Right lobe of liver (tissue), 6 donors: Measurements from ENCODE around the gene RASD2. TPM values are rescaled to one million over a fixed set of nuclear protein-coding genes. Genes with fewer than 3 reads are reported as not detected.
"Not testable (repeated sequence)": the region's sequence is repeated elsewhere in the genome, so short reads cannot be mapped to it uniquely, and the experiment has no call there.

ENCODE experiments used
- ATAC-seq, 4 donors: fragments of 200-7000 bp; cut with Tn5 transposase; one replicate each; pipeline ENCODE4 v1.9.1; 2020; ENCODE audit warnings: mild to moderate bottlenecking in 4 of 4, moderate library complexity in 4 of 4
- DNase-seq, 3 donors: peaks; one replicate each; pipeline ENCODE4 v3.0.0-alpha.2; 2020
- H3K27ac ChIP-seq, 3 donors: fragments of 200-600 bp; one replicate each; pipeline ENCODE4 v1.8.0; 2022
- H3K27me3 ChIP-seq, 2 donors: fragments of 200-600 bp; one replicate each; pipeline ENCODE4 v1.8.0; 2022
- H3K36me3 ChIP-seq, 4 donors: fragments of 200-600 bp; sonication (generic) in 1 of 4; one replicate each; pipeline versions ENCODE4 v1.5.1 to v1.8.0; 2017 to 2022; ENCODE audit warnings: control low read depth in 1 of 4
- H3K4me1 ChIP-seq, 4 donors: fragments of 200-600 bp; sonication (generic) in 1 of 4; one replicate each; pipeline versions ENCODE4 v1.5.1 to v1.8.0; 2017 to 2022; ENCODE audit warnings: control low read depth in 1 of 4
- H3K4me3 ChIP-seq, 3 donors: fragments of 200-600 bp; one replicate each; pipeline ENCODE4 v1.8.0; 2022
- H3K9me3 ChIP-seq, 4 donors: fragments of 200-600 bp; sonication (generic) in 1 of 4; one replicate each; pipeline versions ENCODE4 v1.5.1 to v1.8.0; 2017 to 2022; ENCODE audit warnings: control low read depth in 1 of 4
- POLR2A ChIP-seq: fragments of 450-650 bp; IDR thresholded peaks from one replicate; pipeline ENCODE4 v1.6.1; 2017; ENCODE audit warnings: antibody characterized with exemption, mild to moderate bottlenecking
- WGBS: methylation state at CpG from one replicate; pipeline ENCODE4 v1.1.6; 2018; ENCODE audit warnings: low coverage, low lambda C conversion rate; ENCODE audit not compliant: insufficient coverage; ENCODE audit errors: missing lambda C conversion rate; 5-methylcytosine and 5-hydroxymethylcytosine counted together
- intact Hi-C, 2 donors: fragments of 100-400 bp; cut with DNase I; formaldehyde crosslinking; loops; one replicate each; pipeline versions ENCODE4 v1.11.2 to v1.14.1; 2022
- long read RNA-seq: library from polyadenylated mRNA; unstranded; transcript quantifications from one replicate; pipeline ENCODE4 v2.0.0, GENCODE V29; 2019
- total RNA-seq, 6 experiments: library from RNA; depleted of rRNA in 2 of 6; stranded (reverse); fragments of >200 nt in 2 of 6; fragmentation: NEBNext Ultra II Directional in 3 of 6; extraction: Animal tissue kit (Norgen Biotek cat#: 25700) in 3 of 6; gene quantifications; one replicate each; pipeline versions ENCODE4 v1.1.0 to v1.2.4, GENCODE V29; 2016 to 2023
- TF ChIP-seq, protein P1 (sequence below), 4 donors: fragments of 200-600 bp in 3 of 4; fragments of 450-650 bp in 1 of 4; IDR thresholded peaks; one replicate each; pipeline versions ENCODE4 v1.5.1 to v1.8.0; 2016 to 2022; ENCODE audit warnings: antibody characterized with exemption in 4 of 4, mild to moderate bottlenecking in 2 of 4
- donor health status: DM: no; HTN: yes; CAD: no.
- donor health status: DM: no; HTN: no; CAD: no.
- donor health status: DM: no; HTN: no; CAD: no.
- donor health status: DM: no; HTN: yes; CAD: no.
- donor health status: DM: no; HTN: yes; CAD: no.

RASD2 gene
- total RNA-seq: under 1 TPM in 4 of 6 experiments, not detected in 2; 0.05 to 0.20 (median 0.07) TPM
- long read RNA-seq: 0 reads

GRCh38 chr22:35540595-35541253, at the start of gene RASD2:
TSS of gene RASD2 (plus strand) at chr22:35540831. CDS start at chr22:35546810, 5,979 bp downstream.
- intact Hi-C loops: no loop called here
- TF ChIP-seq POLR2A: no peak
- TF ChIP-seq, protein P1, sequence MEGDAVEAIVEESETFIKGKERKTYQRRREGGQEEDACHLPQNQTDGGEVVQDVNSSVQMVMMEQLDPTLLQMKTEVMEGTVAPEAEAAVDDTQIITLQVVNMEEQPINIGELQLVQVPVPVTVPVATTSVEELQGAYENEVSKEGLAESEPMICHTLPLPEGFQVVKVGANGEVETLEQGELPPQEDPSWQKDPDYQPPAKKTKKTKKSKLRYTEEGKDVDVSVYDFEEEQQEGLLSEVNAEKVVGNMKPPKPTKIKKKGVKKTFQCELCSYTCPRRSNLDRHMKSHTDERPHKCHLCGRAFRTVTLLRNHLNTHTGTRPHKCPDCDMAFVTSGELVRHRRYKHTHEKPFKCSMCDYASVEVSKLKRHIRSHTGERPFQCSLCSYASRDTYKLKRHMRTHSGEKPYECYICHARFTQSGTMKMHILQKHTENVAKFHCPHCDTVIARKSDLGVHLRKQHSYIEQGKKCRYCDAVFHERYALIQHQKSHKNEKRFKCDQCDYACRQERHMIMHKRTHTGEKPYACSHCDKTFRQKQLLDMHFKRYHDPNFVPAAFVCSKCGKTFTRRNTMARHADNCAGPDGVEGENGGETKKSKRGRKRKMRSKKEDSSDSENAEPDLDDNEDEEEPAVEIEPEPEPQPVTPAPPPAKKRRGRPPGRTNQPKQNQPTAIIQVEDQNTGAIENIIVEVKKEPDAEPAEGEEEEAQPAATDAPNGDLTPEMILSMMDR (IDR thresholded peaks at IDR 0.05): no peak
- H3K9me3 ChIP-seq: no peaks in the 10 kb centered on the region
- DNase-seq (no peak), ATAC-seq (no peak)
- H3K27ac ChIP-seq: peak within 1 kb of the TSS in 1 of 3 donors; percentile 25
- H3K4me1 ChIP-seq: peaks cover 0 to 27% (median 8%) of the 10 kb centered on the region in 4 donors
- H3K36me3 ChIP-seq: no peaks in the 10 kb centered on the region
- WGBS: 0% methylated on average over 1 of the region's 49 CpGs
- H3K27me3 ChIP-seq: no peaks in the 10 kb centered on the region
- H3K4me3 ChIP-seq: peak within 1 kb of the TSS; percentile 40 to 53 (median 50)

GRCh38 chr22:35491061-35491907, 49.3 kb upstream of the RASD2 start:
- DNase-seq, intact Hi-C loops, H3K27ac ChIP-seq, H3K36me3 ChIP-seq, H3K9me3 ChIP-seq, H3K4me1 ChIP-seq, ATAC-seq, H3K27me3 ChIP-seq, H3K4me3 ChIP-seq: not testable (repeated sequence)
- WGBS: 58% methylated on average over 12 of the region's 24 CpGs

DNA sequence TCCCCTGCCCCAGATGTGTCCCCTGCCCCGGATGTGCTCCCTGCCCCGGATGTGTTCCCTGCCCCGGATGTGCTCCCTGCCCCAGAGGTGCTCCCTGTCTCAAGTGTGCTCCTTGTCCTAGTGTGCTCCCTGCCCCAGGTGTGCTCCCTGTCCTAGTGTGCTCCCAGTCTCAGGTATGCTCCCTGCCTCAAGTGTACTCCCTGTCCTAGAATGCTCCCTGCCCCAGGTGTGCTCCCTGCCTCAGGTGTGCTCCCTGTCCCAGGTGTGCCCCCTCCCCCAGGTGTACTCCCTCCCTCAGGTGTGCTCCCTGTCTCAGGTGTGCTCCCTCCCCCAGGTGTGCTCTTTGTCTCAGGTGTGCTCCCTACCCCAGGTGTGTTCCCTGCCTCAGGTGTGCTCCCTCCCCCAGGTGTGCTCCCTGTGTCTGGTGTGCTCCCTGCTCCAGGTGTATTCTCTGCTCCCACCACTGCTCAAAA, 48.7 kb upstream of the RASD2 start:
- DNase-seq: no peak
- Histone ChIP-seq H3K36me3 (no peaks in the 10 kb centered on the region), H3K4me3 (no peak overlapping the region), H3K27ac (no peak overlapping the region), H3K9me3 (no peaks in the 10 kb centered on the region), H3K27me3 (no peaks in the 10 kb centered on the region), H3K4me1 (no peaks in the 10 kb centered on the region)
- 73% methylated on average over 3 of the region's 3 CpGs for WGBS
- intact Hi-C loops: no loop called here
- no peak for TF ChIP-seq POLR2A
- TF ChIP-seq, protein P1 (IDR thresholded peaks at IDR 0.05): no peak
- ATAC-seq: no peak

DNA sequence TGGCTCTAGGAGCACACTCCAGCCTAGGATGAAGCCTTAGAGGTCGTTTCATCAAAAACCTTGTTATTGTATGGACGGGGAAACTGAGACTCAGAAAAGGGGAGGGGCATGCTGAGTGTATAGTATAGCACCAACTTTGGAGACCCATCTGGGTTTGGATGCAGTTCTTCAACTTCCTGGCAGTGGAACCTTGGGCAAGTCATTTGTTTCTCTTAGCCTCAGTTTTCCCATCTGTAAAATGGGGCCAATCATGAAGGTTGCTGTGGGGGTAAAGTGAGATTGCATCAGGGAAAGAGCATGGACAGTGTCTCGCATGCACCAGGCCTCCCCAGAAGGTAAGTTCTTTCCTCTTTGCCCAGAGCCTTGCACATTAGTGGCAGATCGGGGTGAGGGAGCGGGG, 47.6 kb upstream of the RASD2 start:
- Histone ChIP-seq H3K27ac (no peak overlapping the region), H3K27me3 (no peaks in the 10 kb centered on the region), H3K36me3 (no peaks in the 10 kb centered on the region), H3K9me3 (no peaks in the 10 kb centered on the region), H3K4me1 (no peaks in the 10 kb centered on the region), H3K4me3 (no peak overlapping the region)
- no peak for TF ChIP-seq POLR2A
- TF ChIP-seq, protein P1 (IDR thresholded peaks at IDR 0.05): no peak
- ATAC-seq: no peak
- intact Hi-C loops: no loop called here
- WGBS: 76% methylated on average over 3 of the region's 5 CpGs
- DNase-seq: no peak

DNA sequence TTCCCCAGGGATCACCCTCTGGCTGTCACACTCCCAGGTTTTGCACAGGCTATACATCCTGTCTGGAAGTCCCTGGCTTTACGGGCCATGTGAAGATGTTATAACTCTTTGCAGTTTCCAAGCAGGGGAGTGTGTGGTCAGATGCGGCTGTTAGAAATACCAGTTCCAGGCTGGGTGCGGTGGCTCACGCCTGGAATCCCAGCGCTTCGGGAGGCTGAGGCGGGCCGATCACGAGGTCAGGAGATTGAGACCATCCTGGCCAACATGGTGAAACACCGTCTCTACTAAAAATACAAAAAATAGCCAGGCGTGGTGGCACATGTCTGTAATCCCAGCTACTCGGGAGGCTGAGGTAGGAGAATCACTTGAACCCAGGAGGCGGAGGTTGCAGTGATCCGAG, 44.9 kb upstream of the RASD2 start:
- H3K4me3 ChIP-seq, H3K27me3 ChIP-seq, H3K9me3 ChIP-seq, ATAC-seq, H3K4me1 ChIP-seq, H3K36me3 ChIP-seq, H3K27ac ChIP-seq, DNase-seq, intact Hi-C loops: not testable (repeated sequence)
- 75% methylated on average over 7 of the region's 14 CpGs for WGBS
